GM18499 (cell line): ENCODE data around the gene USP28.
"Not testable (repeated sequence)": the region's sequence is repeated elsewhere in the genome, so short reads cannot be mapped to it uniquely, and the experiment has no call there.

ENCODE experiments used
- ATAC-seq: cut with Tn5 transposase; IDR thresholded peaks from one replicate; pipeline ENCODE4 v1.9.1; 2021; ENCODE audit warnings: moderate number of reproducible peaks; ENCODE audit not compliant: insufficient read depth, unreplicated experiment

The USP28 gene, protein sequence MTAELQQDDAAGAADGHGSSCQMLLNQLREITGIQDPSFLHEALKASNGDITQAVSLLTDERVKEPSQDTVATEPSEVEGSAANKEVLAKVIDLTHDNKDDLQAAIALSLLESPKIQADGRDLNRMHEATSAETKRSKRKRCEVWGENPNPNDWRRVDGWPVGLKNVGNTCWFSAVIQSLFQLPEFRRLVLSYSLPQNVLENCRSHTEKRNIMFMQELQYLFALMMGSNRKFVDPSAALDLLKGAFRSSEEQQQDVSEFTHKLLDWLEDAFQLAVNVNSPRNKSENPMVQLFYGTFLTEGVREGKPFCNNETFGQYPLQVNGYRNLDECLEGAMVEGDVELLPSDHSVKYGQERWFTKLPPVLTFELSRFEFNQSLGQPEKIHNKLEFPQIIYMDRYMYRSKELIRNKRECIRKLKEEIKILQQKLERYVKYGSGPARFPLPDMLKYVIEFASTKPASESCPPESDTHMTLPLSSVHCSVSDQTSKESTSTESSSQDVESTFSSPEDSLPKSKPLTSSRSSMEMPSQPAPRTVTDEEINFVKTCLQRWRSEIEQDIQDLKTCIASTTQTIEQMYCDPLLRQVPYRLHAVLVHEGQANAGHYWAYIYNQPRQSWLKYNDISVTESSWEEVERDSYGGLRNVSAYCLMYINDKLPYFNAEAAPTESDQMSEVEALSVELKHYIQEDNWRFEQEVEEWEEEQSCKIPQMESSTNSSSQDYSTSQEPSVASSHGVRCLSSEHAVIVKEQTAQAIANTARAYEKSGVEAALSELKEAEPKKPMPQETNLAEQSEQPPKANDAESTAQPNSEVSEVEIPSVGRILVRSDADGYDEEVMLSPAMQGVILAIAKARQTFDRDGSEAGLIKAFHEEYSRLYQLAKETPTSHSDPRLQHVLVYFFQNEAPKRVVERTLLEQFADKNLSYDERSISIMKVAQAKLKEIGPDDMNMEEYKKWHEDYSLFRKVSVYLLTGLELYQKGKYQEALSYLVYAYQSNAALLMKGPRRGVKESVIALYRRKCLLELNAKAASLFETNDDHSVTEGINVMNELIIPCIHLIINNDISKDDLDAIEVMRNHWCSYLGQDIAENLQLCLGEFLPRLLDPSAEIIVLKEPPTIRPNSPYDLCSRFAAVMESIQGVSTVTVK

DNA sequence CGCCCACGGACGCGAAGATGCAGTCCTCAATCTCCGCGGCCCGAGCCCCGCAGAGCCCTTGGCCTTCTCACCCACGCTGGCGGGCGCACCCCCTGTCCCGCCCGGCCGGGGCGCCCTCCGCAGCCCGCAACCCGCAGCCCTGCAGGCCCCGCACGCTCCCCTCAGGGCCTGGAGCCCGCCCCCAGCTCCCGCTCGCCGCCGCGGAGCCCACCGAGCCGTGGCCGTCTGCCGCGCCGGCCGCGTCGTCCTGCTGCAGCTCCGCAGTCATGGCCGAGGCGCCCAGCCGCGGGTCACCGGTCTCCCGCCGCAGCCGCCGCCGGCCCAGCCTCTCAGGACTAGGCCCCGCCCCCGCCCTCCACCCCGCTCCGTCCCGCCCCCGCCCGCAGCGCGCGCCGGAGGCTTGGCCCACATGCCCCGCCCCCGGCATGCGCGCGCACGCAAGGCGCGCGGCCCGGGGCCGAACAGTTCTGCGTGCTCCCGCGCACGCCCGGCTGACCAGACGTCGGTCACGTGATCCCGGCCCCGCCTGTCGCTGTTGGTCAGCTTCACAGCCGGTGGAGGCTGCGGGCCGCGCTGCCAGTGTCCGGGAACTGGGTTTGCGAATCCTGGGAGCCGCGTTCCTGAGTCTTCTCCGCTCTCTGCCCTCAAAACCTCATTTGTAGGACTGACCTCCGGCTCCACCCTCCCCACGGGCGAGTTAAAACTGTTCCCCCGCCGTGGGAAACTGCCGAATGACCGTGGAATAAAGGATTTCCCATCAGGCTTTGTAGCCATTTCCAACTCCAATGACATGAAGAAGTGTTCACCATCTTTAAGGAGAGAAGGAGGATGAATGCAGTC is at the start of gene USP28:
USP28 (minus strand) TSS at position 339 of the 840 bp plus-strand sequence; CDS start at position 268, 71 bp downstream.
- peak; percentile 60 for ATAC-seq

DNA sequence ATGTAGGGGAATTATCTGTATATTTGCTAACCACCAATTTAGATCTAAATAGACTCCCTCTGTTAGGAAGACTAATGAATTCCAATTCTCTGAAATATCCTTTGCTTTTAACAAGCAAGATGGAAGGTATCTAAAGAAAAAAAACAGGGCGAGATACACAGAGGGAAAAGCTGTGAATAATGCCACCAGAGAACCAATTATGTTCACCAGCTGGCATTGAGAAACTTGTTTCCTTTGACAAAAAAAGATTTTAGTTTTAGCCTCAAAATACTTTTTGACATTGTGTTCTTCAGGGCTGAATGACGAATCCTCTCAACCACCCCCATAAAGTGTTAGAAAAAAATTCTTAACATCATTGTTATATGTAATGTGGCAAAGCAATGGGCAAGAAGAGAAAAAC is 48.2 kb upstream of the USP28 start:
- no peak for ATAC-seq

DNA sequence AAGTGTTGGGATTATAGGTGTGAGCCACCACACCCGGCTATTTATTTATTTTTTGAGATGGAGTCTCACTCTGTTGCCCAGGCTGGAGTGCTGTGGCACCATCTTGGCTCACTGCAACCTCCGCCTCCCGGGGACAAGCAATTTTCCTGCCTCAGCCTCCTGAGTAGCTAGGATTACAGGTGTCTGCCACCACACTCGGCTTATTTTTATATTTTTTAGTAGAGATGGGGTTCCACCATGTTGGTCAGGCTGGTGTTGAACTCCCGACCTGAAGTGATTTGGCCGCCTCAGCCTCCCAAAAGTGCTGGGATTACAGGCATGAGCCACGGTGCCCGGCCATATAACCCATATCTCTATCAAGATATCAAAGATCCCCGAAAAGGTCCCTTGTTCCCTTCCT is 36.1 kb upstream of the USP28 start:
- ATAC-seq, result not testable (repeated sequence)

DNA sequence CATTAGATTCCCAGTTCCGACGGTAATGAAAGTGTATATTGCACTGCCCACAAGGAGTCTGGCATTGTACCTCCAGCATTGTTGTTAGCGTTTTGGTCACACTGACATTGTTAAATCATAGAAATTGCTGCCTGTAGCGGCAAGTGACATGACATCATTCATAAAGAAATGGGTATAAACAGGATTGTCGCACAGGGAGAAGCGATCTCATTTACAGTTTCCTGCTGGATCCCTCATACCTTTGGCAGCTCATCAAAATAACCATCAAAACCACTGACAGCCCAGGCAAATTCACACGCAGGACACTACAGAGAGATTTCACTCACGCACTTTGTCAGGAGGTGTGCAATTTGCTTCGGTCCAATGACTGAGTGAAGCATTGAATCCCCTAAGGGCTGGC is 32.7 kb upstream of the USP28 start:
- no peak for ATAC-seq

DNA sequence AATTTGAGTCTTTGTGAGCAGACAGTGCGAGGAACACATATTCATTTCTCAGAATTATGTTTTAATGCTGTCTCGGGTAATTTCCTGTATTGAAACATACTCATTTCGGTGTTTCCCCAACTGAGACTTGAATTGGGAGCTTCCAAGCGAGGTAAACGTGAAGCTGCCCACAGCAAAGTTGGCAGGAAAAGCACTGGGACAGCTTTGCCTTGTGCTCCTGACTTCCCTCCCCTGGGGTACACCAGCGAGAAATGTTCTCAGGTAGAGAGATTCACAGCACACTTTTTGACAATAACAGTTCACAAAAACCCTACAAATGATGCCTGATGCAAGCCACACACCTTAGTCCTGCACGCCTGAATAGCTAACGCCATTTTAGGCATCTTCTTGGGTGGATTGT is 32.3 kb upstream of the USP28 start:
- ATAC-seq, result no peak

DNA sequence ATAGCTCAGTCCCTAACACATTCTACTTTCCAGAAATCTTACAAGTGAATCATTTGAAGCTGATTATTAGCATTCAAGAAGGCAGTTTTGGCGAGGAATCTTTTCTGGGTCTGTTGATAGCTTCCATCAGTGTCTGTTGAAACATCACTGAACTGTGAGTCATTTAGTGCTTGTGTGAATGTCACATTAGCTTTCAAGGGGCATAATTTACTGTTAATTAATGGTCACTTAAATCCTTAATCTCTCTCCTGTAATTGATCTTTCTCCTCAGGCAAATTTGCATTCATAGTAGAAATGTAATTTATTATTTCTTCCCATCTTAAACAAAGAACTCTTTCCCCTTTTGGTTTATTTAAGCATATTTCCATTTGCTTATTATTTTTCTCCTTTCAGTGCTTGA is 31.8 kb upstream of the USP28 start:
- ATAC-seq, result no peak

DNA sequence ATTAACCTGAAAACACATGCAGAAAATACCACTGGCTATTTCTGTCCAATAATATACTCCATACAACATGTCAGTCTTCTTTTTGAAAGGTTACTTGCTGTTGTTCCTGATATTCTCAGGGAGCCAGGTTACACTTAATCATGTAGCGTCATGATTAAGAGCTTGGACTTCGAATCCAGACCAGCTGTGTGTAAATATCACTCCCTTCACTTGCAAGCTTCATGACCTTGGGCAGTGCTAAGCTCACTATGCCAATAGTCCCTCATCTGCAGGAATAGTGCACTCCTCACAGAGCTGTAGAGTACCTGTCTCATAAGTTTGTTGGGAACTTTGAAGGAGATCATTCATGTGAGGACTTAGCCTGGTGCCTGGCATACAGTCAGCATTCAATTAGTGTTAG is 31.1 kb upstream of the USP28 start:
- no peak for ATAC-seq

DNA sequence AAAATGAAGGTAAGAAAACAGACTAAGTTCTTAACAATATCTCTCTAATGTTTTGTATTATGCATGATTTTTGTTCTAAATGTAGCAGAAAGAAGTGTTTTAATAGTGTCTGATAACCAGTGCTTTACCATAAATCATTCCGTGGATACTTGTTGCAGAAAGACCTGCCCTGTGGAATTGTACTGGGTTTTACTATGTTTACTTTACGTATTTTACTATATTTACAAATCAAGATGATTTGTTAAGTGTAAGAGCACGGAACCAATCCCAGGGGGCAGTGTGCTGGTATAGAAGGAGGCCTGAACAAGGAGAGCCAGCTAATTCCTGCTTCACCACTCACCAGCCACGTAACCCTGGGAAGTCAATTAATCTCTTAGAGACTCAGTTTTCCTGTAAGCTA is 30.7 kb upstream of the USP28 start:
- ATAC-seq, result no peak

DNA sequence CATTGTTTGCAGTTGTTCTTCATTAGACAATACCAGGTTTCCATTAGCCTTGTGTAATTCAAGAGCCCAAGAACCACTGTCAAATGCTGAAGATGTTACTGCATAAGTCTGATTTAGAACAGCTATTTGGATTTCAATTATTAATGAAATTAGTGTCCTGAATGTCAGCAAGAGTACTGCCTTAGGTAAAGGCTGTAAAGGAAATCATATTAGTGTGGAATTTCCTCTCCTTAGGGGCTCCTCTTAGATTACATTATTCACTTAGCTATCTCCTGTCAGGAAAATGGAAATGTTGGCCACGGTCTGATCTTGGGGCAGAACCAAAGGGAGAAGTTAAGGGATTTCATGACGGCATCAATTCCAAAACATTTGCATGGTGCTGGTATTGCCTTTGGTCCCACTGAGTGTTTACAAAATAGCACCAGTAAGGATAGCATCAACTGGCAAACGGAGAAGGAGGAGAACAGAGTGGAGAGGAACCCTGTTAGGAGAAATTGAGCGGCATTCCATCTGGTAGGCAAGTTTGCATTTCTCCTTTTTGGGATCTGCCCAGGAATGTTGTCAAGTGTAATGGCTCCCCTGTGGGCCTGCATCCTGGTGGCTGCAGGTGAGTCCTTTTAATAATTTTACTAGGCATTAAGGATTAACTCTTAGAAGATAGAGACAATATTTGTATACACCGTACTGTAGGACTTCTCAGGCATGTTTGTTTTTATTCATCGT is 29.2 kb upstream of the USP28 start, which contains the start of gene HTR3B:
HTR3B (plus strand) TSS at position 418 of the 723 bp plus-strand sequence; CDS start at position 556, 138 bp downstream.
- no peak for ATAC-seq

DNA sequence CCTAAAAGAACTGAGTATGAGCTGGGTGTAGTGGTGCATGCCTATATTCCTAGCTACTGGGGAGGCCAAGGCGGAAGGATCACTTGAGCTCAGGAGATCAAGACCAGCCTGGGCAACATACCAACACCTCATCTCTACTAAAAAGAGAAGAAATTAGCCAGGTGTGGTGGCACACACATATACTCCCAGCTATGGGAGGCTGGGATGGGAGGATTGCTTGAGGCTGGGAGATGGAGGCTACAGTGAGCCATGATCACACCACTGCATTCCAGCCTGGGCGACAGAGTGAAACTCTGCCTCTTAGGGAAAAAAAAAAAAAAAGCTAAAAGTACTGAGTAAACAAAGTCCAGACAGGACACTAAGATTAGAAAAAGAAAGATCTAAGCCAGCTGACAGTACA is 25.8 kb upstream of the USP28 start:
- no peak for ATAC-seq

DNA sequence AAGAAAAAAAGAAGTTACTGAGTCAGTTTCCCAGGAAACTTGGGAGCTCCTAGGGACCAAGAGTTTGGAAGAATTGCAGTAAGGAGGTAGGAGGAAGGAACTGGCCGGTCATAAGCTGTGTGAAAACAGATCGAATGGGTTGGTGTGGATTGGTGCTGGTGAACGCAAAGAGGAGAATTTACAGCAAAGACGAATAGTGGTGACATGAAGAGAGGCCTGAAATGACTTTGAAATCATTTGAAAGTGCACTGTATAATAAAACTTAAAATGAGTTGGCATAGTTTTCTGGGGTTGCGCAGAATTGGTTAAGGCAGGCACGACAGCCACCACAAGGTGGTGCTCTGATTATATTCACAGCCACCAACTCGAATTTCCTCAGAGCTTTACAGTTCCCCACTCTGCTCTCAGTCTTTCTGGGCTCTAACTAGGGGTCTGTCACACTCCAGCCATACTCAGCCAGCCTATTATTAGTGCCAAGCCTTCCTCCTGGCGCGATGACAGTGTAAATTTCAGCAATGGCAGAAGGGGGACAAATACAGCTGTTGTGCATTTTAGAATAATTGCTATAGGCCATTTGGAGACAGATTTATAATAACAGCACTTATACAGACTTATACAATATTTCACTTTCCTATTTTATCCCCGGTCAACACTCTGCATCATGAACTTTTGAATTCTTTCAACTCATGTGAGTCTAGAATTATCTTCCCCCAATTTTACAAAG is 20.9 kb upstream of the USP28 start:
- no peak for ATAC-seq

DNA sequence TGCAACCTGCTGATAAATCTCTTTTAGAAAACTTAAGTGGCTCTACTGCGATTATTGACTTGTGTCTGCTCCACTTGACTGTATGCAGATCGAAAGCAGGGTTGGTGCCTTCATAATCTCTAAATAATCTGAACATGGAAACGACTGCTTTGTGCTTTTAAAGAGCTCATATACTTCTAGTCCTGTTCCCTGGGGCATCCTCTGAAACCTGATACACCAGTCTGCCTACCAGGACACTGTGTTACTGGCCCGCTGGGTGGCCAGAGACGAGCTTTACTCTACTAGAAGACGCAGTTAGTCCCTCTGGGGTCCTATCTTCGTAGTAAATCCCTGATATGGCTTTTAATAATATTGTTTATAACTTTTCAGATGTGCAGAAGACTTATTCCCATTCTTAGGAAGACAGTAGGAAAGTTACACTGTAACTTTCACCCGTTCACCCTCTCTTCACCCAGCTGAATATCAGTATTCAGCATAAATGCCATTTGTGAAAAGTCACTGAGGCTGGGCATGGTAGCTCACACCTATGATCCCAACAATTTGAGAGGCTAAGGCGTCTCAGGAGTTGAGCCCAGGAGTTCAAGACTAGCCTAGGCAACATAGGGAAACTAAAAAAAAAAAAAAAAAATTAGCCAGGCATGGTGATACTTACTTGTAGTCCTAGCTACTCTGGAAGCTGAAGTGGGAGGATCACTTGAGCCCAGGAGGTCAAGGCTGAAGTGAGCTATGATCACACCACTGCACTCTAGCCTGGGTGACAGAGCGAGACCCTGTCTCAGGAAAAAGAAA is 20.2 kb upstream of the USP28 start:
- ATAC-seq, result no peak

DNA sequence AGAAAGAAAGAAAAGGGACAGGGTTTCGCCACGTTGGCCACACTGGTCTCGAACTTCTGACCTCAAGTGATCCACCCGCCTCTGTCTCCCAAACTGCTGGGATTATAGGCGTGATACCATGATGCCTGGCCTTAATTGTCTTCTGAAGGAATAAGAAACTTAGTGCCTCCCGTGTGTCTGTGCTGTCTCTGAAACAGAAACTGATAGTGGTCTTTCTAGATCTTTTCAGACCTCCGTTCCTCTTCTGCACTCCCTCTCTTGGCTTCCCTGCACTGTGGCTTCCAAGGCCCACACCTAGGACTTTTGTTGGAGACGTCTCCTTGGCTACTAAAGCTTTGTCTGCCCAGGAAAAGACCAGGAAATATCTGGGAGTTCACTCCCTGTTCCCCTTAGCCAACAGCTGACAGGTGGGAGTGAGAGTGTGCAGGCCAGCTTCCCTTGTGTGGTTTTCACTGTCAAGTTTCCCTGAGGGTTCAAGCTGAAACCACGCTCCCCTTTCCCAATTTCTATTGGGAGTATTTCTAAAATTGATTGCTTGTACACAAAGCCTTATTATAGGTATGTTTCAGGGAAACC is 19.1 kb upstream of the USP28 start:
- no peak for ATAC-seq

DNA sequence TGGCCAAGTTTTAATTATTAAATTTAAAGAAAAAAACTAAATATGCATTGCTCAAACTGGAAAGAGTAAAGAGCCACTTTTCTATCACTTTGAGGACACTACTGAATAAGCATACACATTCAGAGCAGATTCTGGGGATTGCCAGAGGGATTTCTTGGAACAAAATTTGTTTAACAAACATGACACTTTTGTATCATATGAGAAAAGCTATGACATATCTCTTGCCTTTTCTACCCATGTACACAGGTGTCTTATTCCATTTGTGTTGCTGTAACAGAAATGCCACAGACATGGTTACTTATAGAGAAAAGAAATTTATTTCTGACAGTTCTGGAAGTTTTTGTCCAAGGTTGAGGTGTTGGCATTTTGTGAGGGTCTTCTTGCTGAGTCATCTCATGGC is 13.5 kb upstream of the USP28 start:
- ATAC-seq, result no peak

DNA sequence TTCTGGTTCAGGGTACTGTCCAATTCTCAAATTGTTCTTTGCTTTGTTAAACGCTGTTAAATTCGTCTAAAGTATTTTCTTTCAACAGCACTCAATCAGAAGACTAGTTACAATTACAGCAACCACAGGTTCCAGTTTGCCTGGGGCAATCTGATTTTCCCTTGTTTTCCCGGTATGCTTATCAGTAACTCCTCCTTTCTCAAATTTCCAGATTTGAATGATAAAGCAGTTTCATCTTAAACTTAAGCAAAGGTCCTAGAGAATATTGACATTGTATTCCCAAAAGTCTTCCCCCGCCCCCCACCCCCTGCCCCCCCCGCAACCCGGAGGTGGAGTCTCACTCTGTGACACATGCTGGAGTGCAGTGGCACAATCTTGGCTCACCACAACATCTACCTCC is 10.5 kb upstream of the USP28 start:
- ATAC-seq, result no peak

DNA sequence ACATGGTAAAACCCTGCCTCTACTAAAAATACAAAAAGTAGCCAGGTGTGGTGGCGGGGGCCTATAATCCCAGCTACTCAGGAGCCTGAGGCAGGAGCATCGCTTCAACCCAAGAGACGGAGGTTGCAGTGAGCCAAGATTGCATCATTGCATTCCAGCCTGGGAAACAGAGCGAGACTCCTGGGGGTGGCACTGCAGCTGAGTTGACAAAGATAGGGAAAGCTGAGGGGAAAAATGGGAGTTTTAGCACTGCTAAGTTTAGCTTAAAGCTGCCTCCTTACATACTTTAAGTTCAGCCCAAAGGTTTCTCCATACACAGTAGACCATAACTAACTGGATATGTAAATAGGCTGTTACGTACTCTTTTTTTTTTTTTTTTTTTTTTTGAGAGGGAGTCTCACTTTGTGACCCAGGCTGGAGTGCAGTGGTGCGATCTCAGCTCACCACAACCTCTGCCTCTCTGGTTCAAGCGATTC is 9.0 kb upstream of the USP28 start:
- ATAC-seq, result no peak

DNA sequence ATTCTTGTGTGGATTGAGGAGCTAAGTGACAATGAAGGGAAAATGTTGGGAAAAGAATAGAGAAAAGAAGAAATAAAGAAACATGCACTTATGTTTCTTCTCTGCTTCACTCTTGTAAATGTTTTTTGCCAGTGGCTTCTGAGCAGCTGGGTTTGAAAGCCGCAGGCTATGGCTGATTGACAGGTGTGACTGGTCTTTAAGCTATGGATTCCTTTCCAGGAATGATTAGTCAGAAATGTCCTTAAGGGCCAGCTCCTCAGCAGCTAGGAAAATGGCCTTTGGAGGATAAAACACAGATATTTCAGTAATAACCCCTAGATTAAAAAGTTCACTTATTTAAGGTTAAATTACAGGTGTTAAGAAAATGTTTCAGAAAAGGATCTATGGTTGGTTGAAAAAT is 6.5 kb upstream of the USP28 start:
- no peak for ATAC-seq
